Cortex of kidney (tissue), 1 donor: ENCODE data around the gene SLC16A3.

Source experiments
- DNase-seq: peaks from one replicate; lab custom pipeline; 2025; lab: John Stamatoyannopoulos, UW

SLC16A3 gene

GRCh38 chr17:82287013-82287867, 58.4 kb downstream of the SLC16A3 start:
- no peak for DNase-seq

GRCh38 chr17:82287868-82288801, 59.3 kb downstream of the SLC16A3 start:
- no peak for DNase-seq
